Right lobe of liver (tissue), 4 donors: ENCODE data around the gene POU2F1.

ENCODE experiments used
- CTCF ChIP-seq, 4 donors: fragments of 200-600 bp in 3 of 4; fragments of 450-650 bp in 1 of 4; IDR thresholded peaks; one replicate each; pipeline versions ENCODE4 v1.5.1 to v1.8.0; 2016 to 2022; ENCODE audit warnings: antibody characterized with exemption in 4 of 4, mild to moderate bottlenecking in 2 of 4
- POLR2A ChIP-seq: fragments of 450-650 bp; IDR thresholded peaks from one replicate; pipeline ENCODE4 v1.6.1; 2017; ENCODE audit warnings: antibody characterized with exemption, mild to moderate bottlenecking
- donor health status: DM: no; HTN: no; CAD: no.
- donor health status: DM: no; HTN: no; CAD: no.
- donor health status: DM: no; HTN: yes; CAD: no.

GRCh38 chr1:167280912-167281311 lies 60.2 kb downstream of the POU2F1 start:
- TF ChIP-seq POLR2A (no peak), CTCF (IDR thresholded peaks at IDR 0.05) (no peak)
